GM06990 (cell line): ENCODE measurements around the gene TRANK1.

Experiments used
- DNase-seq: peaks from one replicate; pipeline ENCODE4 v3.0.0-alpha.2; 2011; ENCODE audit not compliant: insufficient read length; ENCODE audit errors: extremely low read depth
- H3K27me3 ChIP-seq: replicated peaks from 2 replicates; pipeline ENCODE4 v1.6.0; 2011; ENCODE audit warnings: low read length; ENCODE audit not compliant: control insufficient read depth, insufficient read depth
- H3K36me3 ChIP-seq: 2 replicates; pipeline ENCODE4 v1.5.1; 2011; ENCODE audit warnings: low read length; ENCODE audit not compliant: control insufficient read depth, insufficient read depth
- H3K4me3 ChIP-seq: replicated peaks from 2 replicates; pipeline ENCODE4 v1.5.1; 2011; ENCODE audit warnings: low read depth, mild to moderate bottlenecking, control low read depth, low read length
- CTCF ChIP-seq: IDR thresholded peaks from 2 replicates; pipeline ENCODE4 v1.5.1; 2011; ENCODE audit warnings: low read length, control low read depth, mild to moderate bottlenecking, inconsistent platforms; ENCODE audit not compliant: insufficient read depth, poor library complexity, severe bottlenecking

Gene TRANK1

GRCh38 chr3:36811768-36812167, 133.1 kb downstream of the TRANK1 start:
- Histone ChIP-seq H3K36me3 (no peaks in the 10 kb centered on the region), H3K27me3 (peaks cover 1% of the 10 kb centered on the region; the same call in 1 of the 2 replicates), H3K4me3 (no peak overlapping the region)
- no peak for TF ChIP-seq CTCF
- DNase-seq = no peak

GRCh38 chr3:36804295-36805055, 140.4 kb downstream of the TRANK1 start:
- no peak for DNase-seq
- no peaks in the 10 kb centered on the region for H3K36me3 ChIP-seq
- no peak for TF ChIP-seq CTCF
- no peak overlapping the region for H3K4me3 ChIP-seq
- H3K27me3 ChIP-seq = peaks cover 2% of the 10 kb centered on the region; the same call in 1 of the 2 replicates

GRCh38 chr3:36803091-36803791, 141.6 kb downstream of the TRANK1 start:
- no peaks in the 10 kb centered on the region for H3K36me3 ChIP-seq
- no peak for DNase-seq
- TF ChIP-seq CTCF = no peak
- H3K27me3 ChIP-seq = peaks cover 2% of the 10 kb centered on the region; the same call in 1 of the 2 replicates
- no peak overlapping the region for H3K4me3 ChIP-seq

- no peak for DNase-seq
- no peak overlapping the region for H3K4me3 ChIP-seq
Measured at GRCh38 chr3:36800533-36801116, 144.2 kb downstream of the TRANK1 start.

GRCh38 chr3:36796881-36797280, 148.0 kb downstream of the TRANK1 start:
- no peak for DNase-seq
- Histone ChIP-seq H3K4me3 (no peak overlapping the region), H3K27me3 (no peaks in the 10 kb centered on the region), H3K36me3 (no peaks in the 10 kb centered on the region)
- no peak for TF ChIP-seq CTCF

More at GRCh38 chr3:36800533-36801116, 144.2 kb downstream of the TRANK1 start:
- no peak for TF ChIP-seq CTCF
- Histone ChIP-seq H3K36me3 (no peaks in the 10 kb centered on the region), H3K27me3 (peaks cover 2% of the 10 kb centered on the region; the same call in 1 of the 2 replicates)
